Activated CD4-positive, alpha-beta memory T cell treated with anti-CD3 and anti-CD28 coated beads, Interleukin-2, amount 10 ng/mL, durations not matched to agents 7 days and 5 days (primary cell): ENCODE results near the gene MED7. TPM values are rescaled to one million over a fixed set of nuclear protein-coding genes. Genes with fewer than 3 reads are reported as not detected.

Experiments used
- CTCF ChIA-PET: fragments of 350-600 bp; sonication (Branson Sonifier 250); formaldehyde crosslinking; loops from one replicate; lab custom pipeline; 2021; ENCODE audit warnings: antibody characterized with exemption, inconsistent platforms; lab: Charles Lee
- POLR2A ChIA-PET: fragments of 350-600 bp; sonication (Branson Sonifier 250); formaldehyde crosslinking; loops from one replicate; lab custom pipeline; 2021; ENCODE audit warnings: antibody characterized with exemption; lab: Charles Lee
- DNase-seq: peaks from one replicate; pipeline ENCODE4 v3.0.0-alpha.2; 2020
- H3K27ac Mint-ChIP-seq: one replicate; pipeline ENCODE4 v1.8.0; 2021; ENCODE audit warnings: mild to moderate bottlenecking, mixed read lengths
- H3K27me3 Mint-ChIP-seq: one replicate; pipeline ENCODE4 v1.8.0; 2021; ENCODE audit warnings: mixed read lengths
- H3K36me3 Mint-ChIP-seq: one replicate; pipeline ENCODE4 v1.8.0; 2021; ENCODE audit warnings: low read depth, mixed read lengths
- H3K4me1 Mint-ChIP-seq: one replicate; pipeline ENCODE4 v1.8.0; 2021; ENCODE audit warnings: mixed read lengths
- H3K4me3 Mint-ChIP-seq: one replicate; pipeline ENCODE4 v1.8.0; 2021; ENCODE audit warnings: mild to moderate bottlenecking, mixed read lengths
- H3K9me3 Mint-ChIP-seq: one replicate; pipeline ENCODE4 v1.8.0; 2021; ENCODE audit warnings: mixed read lengths
- total RNA-seq, 2 experiments: library from RNA; stranded (reverse); gene quantifications; one replicate each; pipeline ENCODE4 v1.2.3, GENCODE V29; 2021

MED7 gene
- total RNA-seq, 2 experiments from 2014 or later: 16.8 to 17.7 TPM

GRCh38 chr5:157088342-157088990 is 54.2 kb downstream of the MED7 start:
- H3K27me3 Mint-ChIP-seq: no peaks in the 10 kb centered on the region
- CTCF ChIA-PET: no interaction called here
- H3K27ac Mint-ChIP-seq: no peak overlapping the region
- POLR2A ChIA-PET: no interaction called here
- no peaks in the 10 kb centered on the region for H3K4me1 Mint-ChIP-seq
- DNase-seq: no peak
- no peak overlapping the region for H3K4me3 Mint-ChIP-seq
- no peaks in the 10 kb centered on the region for H3K9me3 Mint-ChIP-seq
- H3K36me3 Mint-ChIP-seq: peaks cover 73% of the 10 kb centered on the region

Other genes starting within 250 kb of the MED7 start
- gene TIMD4, start 179.6 kb downstream of the MED7 start, total RNA-seq: 1 to 10 TPM; 2.4 TPM
- gene HAVCR1, start 83.7 kb downstream of the MED7 start, total RNA-seq: 1 to 10 TPM; 3.6 to 3.7 TPM
- gene HAVCR2, start 33.8 kb downstream of the MED7 start, total RNA-seq: 10 to 100 TPM; 62.4 to 66.9 TPM
- under 1 TPM in 1 of 2 experiments, not detected in 1; 0.13 TPM for gene GARIN3, start 23.4 kb upstream of the MED7 start, total RNA-seq
- 100 to 1,000 TPM; 247 to 249 TPM for gene ITK, start 38.0 kb upstream of the MED7 start, total RNA-seq
- gene CYFIP2, start 123.3 kb upstream of the MED7 start, total RNA-seq: 100 to 1,000 TPM; 337 to 354 TPM